ENCODE results near the gene CFAP58. TPM values are rescaled to one million over a fixed set of nuclear protein-coding genes. Genes with fewer than 3 reads are reported as not detected.

CFAP58 gene
- total RNA-seq, 2 experiments from 2014 or later, result 0.34 to 0.41 TPM

DNA sequence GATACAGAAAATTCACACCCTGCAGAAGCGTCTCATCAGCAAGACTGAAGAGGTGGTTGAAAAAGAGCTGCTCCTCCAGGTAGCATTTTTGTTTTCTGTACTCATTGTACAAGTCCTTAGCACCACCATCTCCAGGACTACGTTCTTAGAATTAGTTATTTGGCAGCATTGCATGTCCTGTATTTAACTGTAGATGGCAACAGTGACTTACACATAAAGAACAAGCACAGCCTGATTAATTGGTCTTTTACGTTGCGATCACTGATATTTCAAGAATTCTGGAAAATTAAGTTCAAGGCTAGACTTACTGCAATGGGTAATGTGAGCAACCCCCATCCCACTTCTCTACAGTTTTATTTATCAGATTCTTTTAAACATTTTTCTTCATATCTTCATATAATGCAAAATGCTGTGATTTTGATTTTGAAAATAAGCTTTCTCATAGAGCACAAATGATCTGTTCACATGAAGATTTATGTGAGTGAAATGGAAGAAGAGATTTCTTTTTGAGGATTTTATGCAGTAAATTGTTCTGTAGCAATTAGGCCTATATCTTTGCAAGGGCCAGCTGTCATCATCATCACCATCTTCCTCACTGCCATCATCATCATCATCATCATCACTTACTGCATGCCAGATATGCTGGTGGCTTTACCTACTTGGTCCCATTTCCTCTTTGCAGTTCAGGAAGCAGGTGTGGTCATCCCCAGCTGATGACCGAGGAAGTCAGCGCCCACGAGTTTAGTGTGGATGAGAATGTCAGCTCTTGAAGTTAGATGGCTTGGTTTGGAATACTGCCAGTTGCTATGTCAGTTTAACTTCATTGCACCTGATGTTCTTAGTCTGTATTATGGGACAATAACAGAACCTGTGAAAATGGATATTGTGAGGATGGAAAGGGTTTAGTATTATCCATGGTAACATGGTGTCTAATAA, 53.4 kb downstream of the CFAP58 start:
- Mint-ChIP-seq H3K36me3 (no peaks in the 10 kb centered on the region), H3K4me1 (peaks cover 4% of the 10 kb centered on the region), H3K27me3 (peaks cover 4% of the 10 kb centered on the region), H3K4me3 (no peak overlapping the region), H3K9me3 (no peaks in the 10 kb centered on the region), H3K27ac (no peak overlapping the region)
- no peak for DNase-seq

GRCh38 chr10:104413528-104413927, 59.9 kb downstream of the CFAP58 start:
- Mint-ChIP-seq H3K36me3 (no peaks in the 10 kb centered on the region), H3K27me3 (peaks cover 12% of the 10 kb centered on the region), H3K4me3 (no peak overlapping the region)

DNA sequence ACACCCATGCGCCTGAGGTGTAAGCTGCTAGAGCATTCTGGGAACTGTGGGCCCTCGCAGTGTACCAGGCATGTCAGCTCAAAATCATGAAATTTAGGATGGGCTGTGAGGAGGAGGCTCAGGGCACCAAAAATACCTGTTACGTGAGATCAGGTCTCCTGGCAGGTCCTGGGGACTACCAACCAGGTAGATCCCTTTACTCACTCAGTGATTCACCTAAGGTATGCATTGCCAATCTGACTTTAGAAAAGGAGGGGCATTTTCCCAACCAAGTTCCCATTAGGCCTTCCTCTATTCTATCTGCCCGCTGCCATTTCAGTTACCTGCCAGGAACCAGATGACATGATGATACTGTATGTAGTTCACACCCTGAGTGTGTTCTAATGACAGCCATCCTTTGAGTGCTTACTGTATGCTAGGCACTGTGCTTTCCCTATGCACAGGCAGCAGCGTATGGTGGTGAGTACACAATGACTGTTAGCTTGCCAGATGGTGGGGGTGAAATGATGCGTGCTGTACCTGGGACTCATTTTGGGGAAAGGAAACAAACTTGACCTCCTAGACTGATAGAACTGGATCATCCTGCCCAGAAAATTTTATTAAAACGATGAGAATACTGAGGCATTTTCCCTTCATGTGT, 62.0 kb downstream of the CFAP58 start:
- H3K4me3 Mint-ChIP-seq, result no peak overlapping the region
- no peak overlapping the region for H3K27ac Mint-ChIP-seq
- H3K36me3 Mint-ChIP-seq, result no peaks in the 10 kb centered on the region
- H3K9me3 Mint-ChIP-seq, result no peaks in the 10 kb centered on the region
- no peaks in the 10 kb centered on the region for H3K4me1 Mint-ChIP-seq
- no peak for DNase-seq
- peaks cover 12% of the 10 kb centered on the region for H3K27me3 Mint-ChIP-seq

More at GRCh38 chr10:104413528-104413927, 59.9 kb downstream of the CFAP58 start:
- Mint-ChIP-seq H3K27ac (no peak overlapping the region), H3K4me1 (no peaks in the 10 kb centered on the region), H3K9me3 (no peaks in the 10 kb centered on the region)
- DNase-seq, result no peak

- DNase-seq, result no peak
- no peak overlapping the region for H3K27ac Mint-ChIP-seq
- peaks cover 8% of the 10 kb centered on the region for H3K27me3 Mint-ChIP-seq
- no peaks in the 10 kb centered on the region for H3K4me1 Mint-ChIP-seq
- H3K4me3 Mint-ChIP-seq, result no peak overlapping the region
- H3K9me3 Mint-ChIP-seq, result no peaks in the 10 kb centered on the region
- H3K36me3 Mint-ChIP-seq, result no peaks in the 10 kb centered on the region
Observed at GRCh38 chr10:104416851-104417250, 63.2 kb downstream of the CFAP58 start.

DNA sequence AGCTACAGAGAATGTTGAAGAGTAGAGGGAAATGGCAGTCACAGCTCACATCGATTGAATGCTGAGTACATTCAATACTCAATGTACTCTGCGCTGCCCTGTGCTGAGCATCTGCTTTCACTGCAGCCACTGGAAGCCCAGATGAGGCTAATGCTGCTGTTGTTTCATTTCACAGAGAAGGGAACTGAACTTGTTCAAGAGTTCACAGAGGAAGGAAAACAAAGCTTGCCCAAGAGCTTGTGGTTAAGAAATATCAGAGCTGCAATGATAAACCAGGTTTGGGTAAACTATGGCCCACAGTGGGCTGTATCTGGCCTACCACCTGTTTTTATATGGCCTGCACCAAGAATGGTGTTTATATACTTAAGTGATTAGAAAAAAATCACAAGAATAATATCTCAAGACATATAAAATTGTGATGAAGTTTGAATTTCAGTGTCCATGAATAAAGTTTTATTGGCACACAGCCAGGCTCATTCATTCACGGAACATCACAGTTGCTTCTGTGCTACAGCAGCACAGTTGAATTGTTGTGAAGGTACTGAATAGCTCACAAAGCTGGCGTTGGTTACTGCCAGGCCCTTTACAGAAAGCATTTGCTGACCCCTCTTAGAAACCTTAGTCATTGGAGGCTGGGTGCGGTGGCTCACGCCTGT, 64.1 kb downstream of the CFAP58 start:
- Mint-ChIP-seq H3K4me1 (no peaks in the 10 kb centered on the region), H3K27me3 (peaks cover 8% of the 10 kb centered on the region), H3K4me3 (no peak overlapping the region), H3K36me3 (no peaks in the 10 kb centered on the region), H3K9me3 (no peaks in the 10 kb centered on the region), H3K27ac (no peak overlapping the region)
- DNase-seq, result no peak

GRCh38 chr10:104424719-104425118, 71.1 kb downstream of the CFAP58 start:
- no peak for DNase-seq
- H3K4me1 Mint-ChIP-seq, result no peaks in the 10 kb centered on the region
- no peak overlapping the region for H3K4me3 Mint-ChIP-seq
- no peaks in the 10 kb centered on the region for H3K27me3 Mint-ChIP-seq
- no peak overlapping the region for H3K27ac Mint-ChIP-seq
- H3K36me3 Mint-ChIP-seq, result no peaks in the 10 kb centered on the region
- H3K9me3 Mint-ChIP-seq, result no peaks in the 10 kb centered on the region

DNA sequence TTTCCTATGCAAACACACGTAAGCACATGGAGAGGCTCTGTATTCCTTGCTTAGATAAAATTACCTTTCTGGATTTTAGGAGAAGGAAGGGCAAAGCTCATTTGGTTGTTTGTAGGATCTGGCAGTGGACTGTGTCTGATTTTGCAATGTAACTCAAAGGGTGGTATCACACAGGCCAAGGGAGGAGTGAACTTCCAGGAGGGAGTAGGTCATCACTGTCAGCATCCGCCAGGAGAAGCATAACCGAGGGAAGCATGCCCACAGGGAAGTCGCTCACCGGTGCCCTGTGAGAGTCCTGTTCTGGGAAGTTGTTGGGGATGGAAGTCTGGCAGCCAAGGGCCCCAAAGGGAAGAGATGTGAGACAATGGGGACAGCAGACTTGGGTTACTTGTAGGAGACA, 74.4 kb downstream of the CFAP58 start:
- no peak overlapping the region for H3K4me3 Mint-ChIP-seq
- no peak for DNase-seq
- H3K4me1 Mint-ChIP-seq, result no peaks in the 10 kb centered on the region
- no peaks in the 10 kb centered on the region for H3K9me3 Mint-ChIP-seq
- no peaks in the 10 kb centered on the region for H3K36me3 Mint-ChIP-seq
- peaks cover 6% of the 10 kb centered on the region for H3K27me3 Mint-ChIP-seq
- H3K27ac Mint-ChIP-seq, result no peak overlapping the region

DNA sequence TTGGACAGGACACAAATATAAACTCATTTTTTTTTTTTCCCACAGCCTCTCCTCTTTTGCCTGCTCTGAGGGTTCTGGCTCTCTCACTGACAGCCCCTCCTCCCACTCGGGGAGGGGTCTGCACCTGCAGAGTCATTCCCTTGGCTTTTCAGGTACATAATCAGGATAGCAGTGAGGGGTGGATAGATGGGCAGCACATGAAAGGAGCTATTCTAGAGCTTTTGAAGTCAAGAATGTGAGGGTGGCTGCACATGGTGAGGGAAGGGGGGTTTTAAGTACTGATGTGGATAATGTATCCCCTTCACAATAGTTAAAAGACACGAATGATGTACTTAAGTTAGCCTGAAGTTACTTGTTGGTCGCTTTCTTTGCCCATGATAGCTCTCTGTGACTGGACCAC, 76.2 kb downstream of the CFAP58 start:
- Mint-ChIP-seq H3K27me3 (peaks cover 13% of the 10 kb centered on the region), H3K4me1 (no peaks in the 10 kb centered on the region), H3K9me3 (no peaks in the 10 kb centered on the region), H3K27ac (no peak overlapping the region), H3K36me3 (no peaks in the 10 kb centered on the region), H3K4me3 (no peak overlapping the region)
- no peak for DNase-seq

- no peak for DNase-seq
- Mint-ChIP-seq H3K9me3 (no peaks in the 10 kb centered on the region), H3K27ac (no peak overlapping the region), H3K4me3 (no peak overlapping the region), H3K27me3 (peaks cover 14% of the 10 kb centered on the region), H3K4me1 (no peaks in the 10 kb centered on the region), H3K36me3 (no peaks in the 10 kb centered on the region)
Observed at GRCh38 chr10:104430360-104430759, 76.7 kb downstream of the CFAP58 start.

DNA sequence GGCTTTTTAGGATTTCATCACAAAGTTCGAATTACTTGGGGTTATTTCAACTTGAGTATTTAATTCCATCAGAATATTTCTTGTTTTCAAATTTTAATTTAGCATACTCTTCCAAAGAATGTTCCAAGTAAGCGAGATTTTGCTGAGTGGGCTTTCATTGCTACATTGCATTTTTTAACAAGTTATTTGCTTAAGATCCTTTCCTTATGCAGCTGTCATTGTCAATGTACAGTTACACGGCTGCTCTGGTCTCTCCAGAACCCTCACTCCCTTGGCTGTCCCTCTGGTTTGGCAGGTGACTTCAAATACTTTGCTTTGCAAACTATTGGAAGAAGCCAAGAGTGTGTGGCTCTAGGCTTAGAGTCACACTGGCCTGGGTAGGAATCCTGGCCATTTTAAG, 80.0 kb downstream of the CFAP58 start:
- no peaks in the 10 kb centered on the region for H3K4me1 Mint-ChIP-seq

DNA sequence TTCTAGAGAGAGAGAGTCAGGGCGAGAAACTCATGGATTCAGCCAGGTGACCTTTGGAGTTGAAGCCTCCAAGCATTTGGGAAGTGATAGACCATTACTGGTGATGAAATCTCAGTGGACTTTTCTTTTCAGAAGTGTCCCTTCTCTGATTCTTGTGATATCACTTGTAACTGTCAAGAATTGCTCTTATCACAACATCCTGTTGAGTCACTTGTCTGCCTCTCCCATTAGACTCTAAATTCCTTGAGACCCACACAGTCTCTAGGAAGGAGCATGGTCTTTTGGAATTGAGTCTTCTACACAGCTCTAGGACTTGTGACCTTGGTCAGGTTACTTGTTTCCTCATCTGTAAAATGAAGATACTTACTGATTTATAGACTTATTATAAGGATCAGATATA, 81.0 kb downstream of the CFAP58 start:
- Mint-ChIP-seq H3K9me3 (no peaks in the 10 kb centered on the region), H3K36me3 (no peaks in the 10 kb centered on the region), H3K4me1 (no peaks in the 10 kb centered on the region), H3K4me3 (no peak overlapping the region), H3K27ac (no peak overlapping the region), H3K27me3 (peaks cover 23% of the 10 kb centered on the region)
- DNase-seq, result no peak

More for the DNA sequence above, 80.0 kb downstream of the CFAP58 start:
- Mint-ChIP-seq H3K27ac (no peak overlapping the region), H3K36me3 (no peaks in the 10 kb centered on the region), H3K4me3 (no peak overlapping the region), H3K9me3 (no peaks in the 10 kb centered on the region), H3K27me3 (peaks cover 23% of the 10 kb centered on the region)
- no peak for DNase-seq

- H3K27me3 Mint-ChIP-seq, result peaks cover 23% of the 10 kb centered on the region
- DNase-seq, result no peak
- no peaks in the 10 kb centered on the region for H3K4me1 Mint-ChIP-seq
- no peaks in the 10 kb centered on the region for H3K9me3 Mint-ChIP-seq
- H3K4me3 Mint-ChIP-seq, result no peak overlapping the region
- H3K36me3 Mint-ChIP-seq, result no peaks in the 10 kb centered on the region
- no peak overlapping the region for H3K27ac Mint-ChIP-seq
Observed at GRCh38 chr10:104435822-104436221, 82.2 kb downstream of the CFAP58 start.

DNA sequence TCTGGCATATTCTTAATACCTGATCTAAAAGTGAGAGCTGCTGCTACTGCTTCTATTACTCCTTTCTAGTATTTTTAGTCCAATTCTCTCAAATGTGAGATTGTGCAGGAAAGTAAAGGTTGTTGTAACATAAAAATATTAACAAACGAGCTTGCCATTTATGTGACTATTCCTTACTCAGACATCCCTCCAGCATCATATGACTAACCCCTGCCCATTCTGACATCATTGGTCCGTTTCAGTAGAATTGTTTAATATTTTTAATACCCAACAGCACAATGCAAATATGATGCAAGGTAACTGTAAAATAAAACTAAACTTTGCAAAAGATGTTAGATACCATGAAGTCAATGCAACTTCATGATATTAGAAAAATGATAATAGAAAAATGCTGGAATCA, 83.6 kb downstream of the CFAP58 start:
- peaks cover 20% of the 10 kb centered on the region for H3K27me3 Mint-ChIP-seq
- no peak overlapping the region for H3K27ac Mint-ChIP-seq
- H3K4me1 Mint-ChIP-seq, result peaks cover 3% of the 10 kb centered on the region
- no peaks in the 10 kb centered on the region for H3K9me3 Mint-ChIP-seq
- no peaks in the 10 kb centered on the region for H3K36me3 Mint-ChIP-seq
- no peak overlapping the region for H3K4me3 Mint-ChIP-seq
- no peak for DNase-seq

DNA sequence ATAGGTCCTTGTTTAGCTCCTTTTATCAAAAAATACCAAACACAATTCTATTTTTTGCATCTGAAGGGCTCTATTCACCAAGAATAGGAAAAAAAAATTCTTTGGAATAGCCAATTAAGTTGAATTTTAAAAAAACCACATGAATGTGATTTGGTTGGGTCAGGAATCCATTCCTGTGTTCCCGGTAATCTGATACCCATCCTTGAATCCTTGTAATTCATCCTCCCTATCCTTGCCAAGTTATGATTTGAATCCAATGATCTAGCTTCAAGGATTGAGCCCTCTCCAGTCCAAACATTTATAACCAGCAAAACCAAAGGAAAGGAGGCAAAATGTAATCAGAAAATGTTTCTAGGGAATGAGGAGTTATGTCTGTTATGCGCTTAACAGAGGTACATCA, 86.6 kb downstream of the CFAP58 start:
- Mint-ChIP-seq H3K36me3 (no peaks in the 10 kb centered on the region), H3K4me1 (peaks cover 4% of the 10 kb centered on the region), H3K9me3 (no peaks in the 10 kb centered on the region), H3K4me3 (no peak overlapping the region), H3K27me3 (peaks cover 10% of the 10 kb centered on the region), H3K27ac (no peak overlapping the region)
- no peak for DNase-seq

GRCh38 chr10:104441329-104442000, 87.8 kb downstream of the CFAP58 start:
- H3K27me3 Mint-ChIP-seq, result peaks cover 4% of the 10 kb centered on the region
- H3K27ac Mint-ChIP-seq, result no peak overlapping the region
- no peak overlapping the region for H3K4me3 Mint-ChIP-seq

More at GRCh38 chr10:104441329-104442000, 87.8 kb downstream of the CFAP58 start:
- no peaks in the 10 kb centered on the region for H3K36me3 Mint-ChIP-seq
- peaks cover 8% of the 10 kb centered on the region for H3K4me1 Mint-ChIP-seq
- H3K9me3 Mint-ChIP-seq, result no peaks in the 10 kb centered on the region
- no peak for DNase-seq

Data from activated naive CD8-positive, alpha-beta T cell treated with anti-CD3 and anti-CD28 coated beads for 36 hours (primary cell).